Stimulated activated naive CD8-positive, alpha-beta T cell treated with anti-CD3 and anti-CD28 coated beads, Interleukin-15, Interleukin-2, amounts not matched to agents 100 ng/mL and 50 ng/mL, for 24 hours (primary cell): Measurements from ENCODE around the gene VILL.
"Not testable (repeated sequence)": the region's sequence is repeated elsewhere in the genome, so short reads cannot be mapped to it uniquely, and the experiment has no call there.

ENCODE experiments used
- H3K27ac Mint-ChIP-seq: one replicate; pipeline ENCODE4 v1.8.0; 2021; ENCODE audit warnings: mild to moderate bottlenecking, mixed read lengths
- H3K27me3 Mint-ChIP-seq: one replicate; pipeline ENCODE4 v1.8.0; 2021; ENCODE audit warnings: mixed read lengths
- H3K36me3 Mint-ChIP-seq: one replicate; pipeline ENCODE4 v1.8.0; 2021; ENCODE audit warnings: low read depth, mixed read lengths
- H3K4me1 Mint-ChIP-seq: one replicate; pipeline ENCODE4 v1.8.0; 2021; ENCODE audit warnings: low read depth, mixed read lengths
- H3K4me3 Mint-ChIP-seq: one replicate; pipeline ENCODE4 v1.8.0; 2021; ENCODE audit warnings: mild to moderate bottlenecking, mixed read lengths
- H3K9me3 Mint-ChIP-seq: one replicate; pipeline ENCODE4 v1.8.0; 2021; ENCODE audit warnings: mixed read lengths

VILL gene

GRCh38 chr3:38036906-38037305, 46.3 kb downstream of the VILL start:
- Mint-ChIP-seq H3K36me3 (peaks cover 4% of the 10 kb centered on the region), H3K4me1 (peaks cover 28% of the 10 kb centered on the region), H3K27me3 (peaks cover 7% of the 10 kb centered on the region), H3K9me3 (peaks cover 8% of the 10 kb centered on the region), H3K27ac (no peak overlapping the region), H3K4me3 (no peak overlapping the region)

GRCh38 chr3:38038447-38038911, 47.9 kb downstream of the VILL start:
- peaks cover 8% of the 10 kb centered on the region for H3K9me3 Mint-ChIP-seq
- peaks cover 4% of the 10 kb centered on the region for H3K36me3 Mint-ChIP-seq
- H3K4me1 Mint-ChIP-seq: peaks cover 28% of the 10 kb centered on the region
- no peaks in the 10 kb centered on the region for H3K27me3 Mint-ChIP-seq
- peak overlapping the region; percentile 80 for H3K27ac Mint-ChIP-seq
- H3K4me3 Mint-ChIP-seq: peak overlapping the region; percentile 46

GRCh38 chr3:38039101-38039898, 48.7 kb downstream of the VILL start, which contains the start of gene DLEC1:
TSS of gene DLEC1 (plus strand) at chr3:38039208. CDS start at chr3:38039226, 18 bp downstream.
- Mint-ChIP-seq H3K27me3 (no peaks in the 10 kb centered on the region), H3K36me3 (peaks cover 4% of the 10 kb centered on the region), H3K27ac (peak within 1 kb of the TSS; percentile 80), H3K4me3 (peak within 1 kb of the TSS; percentile 46), H3K4me1 (peaks cover 28% of the 10 kb centered on the region), H3K9me3 (peaks cover 8% of the 10 kb centered on the region)

GRCh38 chr3:38039899-38040261, 49.3 kb downstream of the VILL start:
- H3K4me1 Mint-ChIP-seq: peaks cover 28% of the 10 kb centered on the region
- H3K9me3 Mint-ChIP-seq: peaks cover 8% of the 10 kb centered on the region
- H3K4me3 Mint-ChIP-seq: peak overlapping the region; percentile 46
- H3K27me3 Mint-ChIP-seq: no peaks in the 10 kb centered on the region
- H3K36me3 Mint-ChIP-seq: peaks cover 4% of the 10 kb centered on the region
- H3K27ac Mint-ChIP-seq: peak overlapping the region; percentile 80

GRCh38 chr3:38040401-38040800, 49.8 kb downstream of the VILL start:
- H3K4me1 Mint-ChIP-seq: peaks cover 28% of the 10 kb centered on the region
- no peaks in the 10 kb centered on the region for H3K27me3 Mint-ChIP-seq
- peaks cover 4% of the 10 kb centered on the region for H3K36me3 Mint-ChIP-seq
- peaks cover 8% of the 10 kb centered on the region for H3K9me3 Mint-ChIP-seq
- H3K27ac Mint-ChIP-seq: peak overlapping the region; percentile 80
- peak overlapping the region; percentile 46 for H3K4me3 Mint-ChIP-seq

- peaks cover 20% of the 10 kb centered on the region for H3K4me1 Mint-ChIP-seq
- H3K36me3 Mint-ChIP-seq: no peaks in the 10 kb centered on the region
- H3K4me3 Mint-ChIP-seq: no peak overlapping the region
- no peaks in the 10 kb centered on the region for H3K27me3 Mint-ChIP-seq
- peaks cover under 1% of the 10 kb centered on the region for H3K9me3 Mint-ChIP-seq
- H3K27ac Mint-ChIP-seq: no peak overlapping the region
Observed at GRCh38 chr3:38043486-38043885, 52.9 kb downstream of the VILL start.

- Mint-ChIP-seq H3K9me3 (no peaks in the 10 kb centered on the region), H3K36me3 (no peaks in the 10 kb centered on the region), H3K4me3 (no peak overlapping the region), H3K4me1 (no peaks in the 10 kb centered on the region), H3K27ac (no peak overlapping the region), H3K27me3 (no peaks in the 10 kb centered on the region)
Observed at GRCh38 chr3:38046027-38046426, 55.4 kb downstream of the VILL start.

- Mint-ChIP-seq H3K9me3 (no peaks in the 10 kb centered on the region), H3K4me3 (no peak overlapping the region), H3K27ac (no peak overlapping the region), H3K36me3 (no peaks in the 10 kb centered on the region), H3K27me3 (no peaks in the 10 kb centered on the region), H3K4me1 (no peaks in the 10 kb centered on the region)
Observed at GRCh38 chr3:38046821-38047220, 56.2 kb downstream of the VILL start.

- Mint-ChIP-seq H3K27me3 (no peaks in the 10 kb centered on the region), H3K27ac (no peak overlapping the region), H3K36me3 (no peaks in the 10 kb centered on the region), H3K9me3 (no peaks in the 10 kb centered on the region), H3K4me3 (no peak overlapping the region), H3K4me1 (no peaks in the 10 kb centered on the region)
Observed at GRCh38 chr3:38047896-38048295, 57.3 kb downstream of the VILL start.

- H3K4me3 Mint-ChIP-seq: no peak overlapping the region
- no peaks in the 10 kb centered on the region for H3K36me3 Mint-ChIP-seq
- H3K9me3 Mint-ChIP-seq: no peaks in the 10 kb centered on the region
Observed at GRCh38 chr3:38049358-38050126, 59.0 kb downstream of the VILL start.

GRCh38 chr3:38051131-38051530, 60.5 kb downstream of the VILL start:
- no peaks in the 10 kb centered on the region for H3K9me3 Mint-ChIP-seq
- no peaks in the 10 kb centered on the region for H3K4me1 Mint-ChIP-seq
- no peaks in the 10 kb centered on the region for H3K36me3 Mint-ChIP-seq
- no peaks in the 10 kb centered on the region for H3K27me3 Mint-ChIP-seq
- no peak overlapping the region for H3K4me3 Mint-ChIP-seq
- H3K27ac Mint-ChIP-seq: no peak overlapping the region

More at GRCh38 chr3:38049358-38050126, 59.0 kb downstream of the VILL start:
- Mint-ChIP-seq H3K27me3 (no peaks in the 10 kb centered on the region), H3K27ac (no peak overlapping the region), H3K4me1 (no peaks in the 10 kb centered on the region)

- H3K27me3 Mint-ChIP-seq, H3K9me3 Mint-ChIP-seq, H3K4me3 Mint-ChIP-seq, H3K4me1 Mint-ChIP-seq, H3K36me3 Mint-ChIP-seq, H3K27ac Mint-ChIP-seq: not testable (repeated sequence)
Observed at GRCh38 chr3:38053286-38053685, 62.7 kb downstream of the VILL start.

GRCh38 chr3:38053813-38054498, 63.4 kb downstream of the VILL start:
- H3K9me3 Mint-ChIP-seq, H3K27me3 Mint-ChIP-seq, H3K4me1 Mint-ChIP-seq, H3K36me3 Mint-ChIP-seq, H3K27ac Mint-ChIP-seq, H3K4me3 Mint-ChIP-seq: not testable (repeated sequence)

GRCh38 chr3:38054499-38055001, 64.0 kb downstream of the VILL start:
- no peak overlapping the region for H3K4me3 Mint-ChIP-seq
- no peak overlapping the region for H3K27ac Mint-ChIP-seq
- H3K4me1 Mint-ChIP-seq: no peaks in the 10 kb centered on the region
- H3K27me3 Mint-ChIP-seq: no peaks in the 10 kb centered on the region
- no peaks in the 10 kb centered on the region for H3K36me3 Mint-ChIP-seq
- H3K9me3 Mint-ChIP-seq: no peaks in the 10 kb centered on the region
